HG03097 (cell line): Measurements from ENCODE around the gene THADA.

Experiments
- ATAC-seq: cut with Tn5 transposase; IDR thresholded peaks from one replicate; pipeline ENCODE4 v1.9.1; 2021; ENCODE audit not compliant: unreplicated experiment, low FRiP score

The THADA gene

DNA sequence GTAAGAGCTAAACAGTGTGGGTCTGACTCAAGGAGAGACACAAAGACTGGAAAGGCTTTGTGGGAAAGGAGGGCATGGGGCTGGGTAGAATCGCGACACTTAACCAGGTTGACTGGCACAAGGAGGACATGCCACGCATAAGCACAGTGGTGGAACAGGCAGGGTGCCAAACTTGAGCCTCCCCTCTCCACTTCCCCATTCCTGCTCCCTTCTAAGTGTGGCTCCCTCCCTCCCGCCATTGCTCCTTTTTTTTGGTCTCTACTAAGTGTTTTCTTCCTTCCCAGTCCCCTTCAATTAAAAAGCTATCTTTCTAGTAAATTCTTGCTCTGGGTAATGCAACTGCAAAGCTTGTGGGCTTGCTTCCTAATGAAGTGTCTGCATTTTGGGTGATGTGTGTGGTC is 329.1 kb downstream of the THADA start:
- ATAC-seq = no peak

DNA sequence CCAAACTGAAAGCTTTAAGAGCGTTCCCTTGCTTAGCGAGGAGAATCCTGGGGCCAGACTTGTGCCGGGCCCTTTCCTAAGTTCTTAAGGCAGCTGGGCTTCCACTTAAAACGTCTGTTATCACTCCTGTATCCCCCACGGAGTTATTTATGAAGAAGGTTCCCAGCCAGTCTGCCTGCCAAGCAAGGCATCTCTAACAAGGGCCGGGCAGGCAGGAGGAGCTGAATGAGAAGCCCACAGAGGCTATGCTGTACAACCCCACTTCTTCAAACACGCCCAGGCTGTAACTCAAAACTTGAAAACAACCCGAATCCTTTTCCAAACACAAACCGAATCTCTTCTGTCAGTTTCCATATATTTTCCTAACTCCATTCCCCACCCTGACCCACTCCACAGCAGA is 330.4 kb downstream of the THADA start:
- ATAC-seq = no peak

DNA sequence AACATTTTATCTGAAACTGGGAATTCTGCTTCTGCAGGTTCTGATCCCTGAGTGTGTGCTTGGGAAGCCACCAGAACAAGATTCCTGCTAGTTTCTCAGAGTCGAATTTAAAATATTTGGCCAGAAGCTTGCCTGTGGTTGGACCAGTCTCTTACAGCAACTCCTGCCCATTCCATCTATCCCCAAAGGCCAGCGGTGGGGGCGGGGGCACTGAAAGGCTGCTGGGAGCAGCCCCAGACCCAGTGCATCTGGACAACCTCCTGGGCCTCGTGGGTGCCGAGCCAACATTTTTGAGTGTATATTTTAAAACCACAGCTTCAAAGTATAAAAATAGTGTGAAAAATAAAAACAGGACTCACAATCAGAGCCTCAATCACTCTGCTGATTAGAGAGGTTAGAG is 330.8 kb downstream of the THADA start:
- no peak for ATAC-seq

DNA sequence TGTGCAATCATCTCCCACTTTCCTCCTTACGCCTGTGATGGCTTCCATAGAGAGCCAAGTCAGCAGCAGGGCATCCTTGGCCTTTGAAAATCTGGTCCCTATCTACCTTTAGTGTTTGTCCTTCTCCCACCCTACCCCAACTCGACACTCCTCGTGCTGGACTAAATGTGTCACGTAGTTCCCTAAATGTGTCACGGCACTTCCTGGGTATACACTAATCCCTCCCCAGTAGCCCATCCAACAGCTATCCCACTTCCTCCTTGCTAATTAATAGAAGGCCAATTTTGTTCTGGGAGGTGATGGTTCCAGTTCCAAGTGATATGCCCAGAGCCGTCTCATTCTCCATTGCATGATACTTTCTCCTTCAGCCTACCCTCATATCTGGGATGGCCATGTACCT is 332.9 kb downstream of the THADA start:
- ATAC-seq = no peak

DNA sequence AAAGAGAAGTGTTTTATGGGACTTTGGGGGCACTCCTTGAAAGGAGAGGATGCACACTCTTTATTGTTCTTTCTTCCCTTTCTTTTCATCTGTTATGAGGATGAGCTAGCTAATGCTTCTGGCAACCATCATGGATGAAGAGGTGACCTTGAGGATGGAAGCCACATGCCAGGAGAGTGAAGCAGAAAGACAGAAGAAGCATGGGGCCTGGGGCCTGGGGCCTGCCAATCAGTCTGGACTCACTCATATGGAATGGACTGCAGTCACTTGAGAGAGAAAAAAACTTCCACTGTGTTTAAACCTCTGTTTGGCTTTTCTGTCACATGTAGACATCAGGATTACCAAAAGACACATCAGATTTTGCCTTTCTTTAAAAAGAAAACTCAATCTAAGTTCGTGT is 333.6 kb downstream of the THADA start:
- no peak for ATAC-seq

DNA sequence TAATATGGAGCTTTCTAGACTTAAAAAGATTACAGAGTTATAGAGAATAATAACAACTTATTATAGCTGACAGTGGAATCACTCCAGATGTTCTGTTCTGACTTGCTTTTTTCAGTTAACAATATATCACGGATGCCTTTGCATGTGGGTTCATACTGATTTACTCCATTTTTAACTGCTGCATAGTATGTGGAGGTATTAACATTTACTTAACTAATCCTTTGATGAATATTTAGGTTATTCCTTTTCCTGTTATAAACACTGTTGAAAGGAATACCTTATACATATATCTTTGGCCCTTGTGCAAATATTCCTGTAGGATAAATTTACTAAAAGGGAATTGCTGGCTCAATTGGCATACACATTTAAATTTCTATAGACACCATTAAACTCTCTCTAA is 336.3 kb downstream of the THADA start:
- no peak for ATAC-seq

DNA sequence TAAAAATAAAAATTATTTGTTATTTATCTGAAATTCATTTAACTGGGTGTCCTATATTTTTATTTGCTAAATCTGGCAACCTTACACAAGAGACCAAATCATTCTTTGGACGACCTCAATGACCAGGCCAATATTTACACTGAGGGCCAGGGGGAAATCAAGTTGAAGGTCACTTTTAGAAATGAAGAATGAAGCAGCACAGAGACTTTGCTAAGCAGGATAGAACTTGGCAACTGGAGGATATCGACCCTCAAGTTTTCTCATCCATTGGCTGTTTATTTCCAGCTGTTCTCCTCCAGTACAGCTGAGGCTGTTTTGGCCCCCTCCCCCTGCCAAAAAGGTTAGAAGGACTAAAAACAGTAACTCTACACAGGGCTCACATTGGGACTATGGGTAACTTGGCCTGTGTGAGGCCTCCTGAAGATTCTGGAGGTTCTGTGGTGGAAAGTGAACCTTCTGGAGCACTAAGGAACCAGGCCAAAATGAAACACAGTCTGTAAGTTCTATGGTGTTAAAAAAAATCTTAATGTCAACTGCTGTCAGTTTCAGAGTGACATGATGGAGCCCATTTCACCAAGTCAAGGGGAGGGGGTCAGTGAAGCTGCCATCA is 337.2 kb downstream of the THADA start:
- no peak for ATAC-seq

DNA sequence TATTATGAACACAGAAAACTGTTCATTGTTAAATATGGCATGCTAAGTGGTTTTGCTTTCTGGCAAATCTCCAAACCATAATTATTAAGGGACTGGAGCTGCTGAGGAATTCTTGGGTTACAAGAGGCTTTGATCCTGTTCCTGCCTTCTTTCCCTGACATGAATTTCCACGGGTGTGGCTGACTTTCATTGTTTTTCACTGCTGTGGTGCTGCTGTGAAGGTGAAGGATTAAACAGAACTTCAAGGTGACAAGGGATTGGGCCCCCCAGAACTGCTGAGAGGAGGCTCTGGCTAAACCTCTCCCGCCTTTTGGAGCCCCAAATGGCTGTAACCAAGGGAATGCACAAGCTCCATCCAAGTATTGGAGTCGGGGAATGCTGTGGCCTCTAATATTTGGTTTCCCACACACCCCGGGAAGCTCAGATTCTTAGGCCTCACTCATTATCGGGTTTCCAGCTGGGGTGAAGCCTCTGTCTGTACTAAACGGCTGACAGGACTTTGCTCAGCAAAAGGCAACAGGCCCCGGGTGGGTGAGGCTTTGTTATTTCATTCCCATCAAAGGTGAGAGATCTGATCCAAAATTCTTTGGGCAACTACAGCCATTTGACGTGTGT is 340.4 kb downstream of the THADA start:
- ATAC-seq = no peak

DNA sequence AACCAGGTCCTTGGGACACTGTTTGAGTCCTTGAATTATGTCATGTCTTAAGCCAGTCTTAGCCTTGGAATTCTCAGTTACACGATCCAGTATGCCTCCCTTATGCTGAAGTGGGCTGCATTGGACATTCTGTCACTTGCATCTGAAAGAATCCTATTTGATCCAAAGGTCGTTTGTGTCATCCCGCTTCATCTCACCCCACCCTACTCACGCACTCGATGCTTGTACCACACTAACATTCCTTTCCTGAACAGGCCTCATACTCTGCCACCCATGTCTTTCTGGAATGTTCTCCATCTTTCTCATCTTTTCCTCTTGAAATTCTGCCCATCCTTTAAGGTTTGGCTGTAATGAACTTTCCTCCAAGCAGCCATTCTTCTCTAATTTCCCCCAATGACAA is 341.5 kb downstream of the THADA start:
- ATAC-seq = no peak

DNA sequence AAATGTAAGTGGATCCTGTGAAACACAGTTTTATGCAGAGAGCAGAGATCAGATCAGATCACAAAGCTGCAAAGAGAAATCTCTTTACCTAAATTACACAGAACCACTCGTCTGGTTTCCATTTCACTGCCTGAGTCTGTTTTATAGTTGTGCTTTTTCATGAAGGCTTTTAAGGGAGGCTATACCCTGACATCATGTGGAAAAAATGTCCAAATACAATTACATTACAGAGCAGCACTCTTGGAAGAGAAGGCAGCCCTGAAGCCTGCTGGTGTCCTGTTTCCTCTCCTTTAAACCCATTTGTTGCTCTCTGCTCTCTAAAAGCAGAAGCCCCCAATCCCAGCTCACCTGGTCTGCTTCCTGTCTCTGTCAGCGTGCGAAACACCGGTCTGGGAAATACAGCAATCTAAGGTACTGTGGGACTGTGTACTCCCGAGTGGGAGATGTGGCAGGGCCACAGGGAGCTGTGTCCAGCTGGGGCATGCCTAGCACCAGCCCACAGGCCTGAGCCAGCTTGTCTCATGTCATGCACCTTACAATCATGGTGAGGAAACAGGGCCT is 344.6 kb downstream of the THADA start:
- ATAC-seq = no peak

DNA sequence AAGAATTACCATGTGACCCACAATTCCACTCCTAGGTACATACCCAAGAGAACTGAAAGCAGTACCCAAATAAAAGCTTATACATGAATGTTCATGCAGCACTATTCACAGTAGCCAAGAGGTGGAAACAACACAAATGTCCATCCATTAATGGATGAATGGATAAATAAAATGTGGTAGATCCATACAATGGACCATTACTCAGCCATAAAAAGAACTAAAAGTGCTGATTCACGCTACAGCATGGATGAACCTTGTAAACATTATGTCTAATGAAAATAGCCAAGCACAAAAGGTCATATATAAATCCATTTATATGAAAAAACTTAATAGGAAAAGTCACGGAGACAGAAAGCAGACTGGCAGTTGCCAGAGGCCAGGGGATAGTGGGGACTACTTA is 345.8 kb downstream of the THADA start:
- no peak for ATAC-seq

DNA sequence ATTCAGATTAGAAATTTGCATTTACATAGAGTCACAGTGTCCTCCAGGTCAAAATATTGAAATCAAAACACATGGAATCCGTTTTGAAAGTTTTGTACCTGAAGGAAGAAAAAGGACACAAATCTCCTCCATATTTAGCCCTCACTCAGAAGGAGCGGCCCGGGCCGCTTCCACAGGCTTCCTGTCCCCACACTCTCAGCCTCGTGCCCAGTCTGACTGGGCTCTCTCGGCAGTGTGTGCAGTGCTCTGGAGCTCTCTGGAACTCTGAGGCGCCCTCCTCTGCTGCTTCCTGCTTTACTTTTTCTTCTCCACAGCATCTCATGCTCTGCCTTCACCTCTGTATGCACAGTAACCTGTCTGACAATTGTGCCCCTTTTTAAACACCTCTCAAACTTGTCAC is 347.2 kb downstream of the THADA start:
- ATAC-seq = no peak

DNA sequence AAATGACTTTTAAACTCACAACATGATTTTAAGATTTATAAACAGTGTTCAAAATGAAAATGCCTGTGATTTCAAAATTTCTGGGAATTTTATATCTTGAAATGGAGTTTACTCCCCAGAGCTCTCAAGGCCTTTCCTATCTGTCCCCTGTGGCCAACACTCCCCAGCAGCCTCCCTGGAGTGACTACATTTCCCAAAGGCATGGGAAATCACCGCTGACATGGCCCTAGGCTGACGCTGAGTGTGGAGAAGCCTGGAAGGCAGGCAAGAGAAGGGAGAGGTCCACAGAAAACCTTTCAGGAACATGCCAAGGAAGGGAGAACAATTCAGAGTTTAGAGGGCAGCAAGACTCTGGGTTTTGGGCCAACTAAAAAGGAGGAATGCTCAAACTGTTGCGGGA is 349.2 kb downstream of the THADA start:
- ATAC-seq = no peak

DNA sequence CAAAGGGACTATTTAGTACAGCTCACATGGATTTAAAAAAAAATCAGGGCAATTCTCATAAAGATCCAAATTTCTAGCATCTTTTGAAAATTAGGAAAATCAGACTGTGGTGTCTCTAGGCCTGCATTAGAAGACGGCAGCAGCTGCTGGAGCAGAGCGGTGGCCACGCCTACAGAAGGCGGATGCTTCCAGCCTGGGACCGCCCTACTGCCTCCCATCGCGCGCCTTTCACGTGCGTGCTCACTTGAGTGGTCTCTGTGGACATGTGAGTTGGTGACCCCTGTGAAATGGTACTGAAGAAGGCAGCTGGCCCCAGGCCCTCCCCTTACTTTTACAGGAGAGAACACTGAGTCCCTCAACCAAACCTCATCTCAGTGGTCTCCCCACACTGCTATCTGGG is 354.3 kb downstream of the THADA start:
- ATAC-seq = no peak

DNA sequence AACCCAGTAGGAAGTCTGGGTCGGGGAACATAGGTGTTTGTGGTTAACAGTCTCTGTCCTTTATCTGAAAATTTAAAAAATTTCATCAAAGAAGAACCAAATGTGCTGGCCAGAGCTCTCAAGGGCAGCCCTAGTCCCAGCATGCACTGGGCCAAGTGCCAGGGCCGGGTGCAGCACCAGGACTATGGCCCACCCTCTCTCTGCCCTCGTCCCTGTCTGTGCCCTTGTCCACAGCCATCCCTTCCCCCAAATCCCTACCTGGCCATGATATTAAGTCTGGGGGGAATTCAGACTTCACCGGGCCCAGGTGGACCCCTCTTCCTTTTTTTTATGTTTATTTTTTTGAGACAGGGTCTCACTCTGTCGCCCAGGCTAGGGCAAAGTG is 355.1 kb downstream of the THADA start:
- no peak for ATAC-seq

DNA sequence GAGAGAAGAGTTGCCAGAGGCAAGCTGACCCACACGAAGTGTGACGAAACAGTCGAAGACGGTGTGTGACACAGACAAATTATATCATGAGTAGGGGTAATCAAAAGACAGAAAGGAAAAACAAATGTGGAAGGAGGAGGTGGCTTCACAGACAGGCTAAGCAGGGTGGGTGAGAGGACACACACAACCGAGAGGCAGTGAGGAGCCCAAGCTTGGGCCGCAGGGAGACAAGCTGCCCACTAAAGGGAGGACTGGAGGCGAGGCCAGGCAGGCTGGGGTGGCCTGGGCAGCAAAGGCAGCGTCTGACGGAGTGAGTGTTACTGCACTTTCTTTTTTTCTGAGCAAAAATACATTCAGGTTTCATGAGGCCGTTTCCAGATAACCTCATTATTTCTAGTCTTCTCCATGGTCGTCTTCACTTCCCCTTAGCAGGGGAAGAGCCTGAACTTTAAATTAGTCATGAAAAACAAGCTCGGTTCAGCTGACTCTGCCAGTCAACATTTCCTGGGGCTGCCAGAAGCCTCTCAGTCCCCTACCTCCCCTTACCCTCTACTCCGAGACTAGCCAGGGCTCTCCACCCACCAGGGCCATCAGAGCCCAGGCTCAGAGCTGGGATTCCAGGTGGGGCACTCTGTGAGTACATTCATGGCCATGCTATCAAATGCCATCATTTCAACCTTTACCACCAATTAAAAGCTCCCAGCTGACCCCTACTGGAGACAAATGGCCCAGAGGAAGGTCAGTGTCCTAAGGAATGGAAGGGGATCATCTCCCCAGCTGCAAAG is 355.7 kb downstream of the THADA start:
- ATAC-seq = no peak

DNA sequence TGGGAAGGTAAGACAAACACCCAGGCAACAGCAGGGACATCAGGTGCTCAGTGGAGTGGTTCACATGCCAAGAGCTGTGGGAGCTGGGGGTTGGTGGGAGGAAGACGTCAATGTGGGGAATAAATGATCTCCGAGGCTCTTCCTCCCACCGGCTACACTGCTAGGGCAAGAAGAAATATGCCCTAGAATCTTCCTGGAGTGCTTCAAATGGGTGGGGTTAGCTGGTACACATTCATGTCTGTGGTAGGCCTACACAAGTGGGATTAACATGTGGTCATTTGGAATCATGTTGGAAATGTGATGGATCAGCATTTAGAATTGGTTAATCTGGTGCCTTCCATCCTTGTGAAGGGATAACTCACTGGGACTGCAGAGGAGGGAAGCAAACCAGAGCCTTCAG is 357.0 kb downstream of the THADA start:
- ATAC-seq = no peak

DNA sequence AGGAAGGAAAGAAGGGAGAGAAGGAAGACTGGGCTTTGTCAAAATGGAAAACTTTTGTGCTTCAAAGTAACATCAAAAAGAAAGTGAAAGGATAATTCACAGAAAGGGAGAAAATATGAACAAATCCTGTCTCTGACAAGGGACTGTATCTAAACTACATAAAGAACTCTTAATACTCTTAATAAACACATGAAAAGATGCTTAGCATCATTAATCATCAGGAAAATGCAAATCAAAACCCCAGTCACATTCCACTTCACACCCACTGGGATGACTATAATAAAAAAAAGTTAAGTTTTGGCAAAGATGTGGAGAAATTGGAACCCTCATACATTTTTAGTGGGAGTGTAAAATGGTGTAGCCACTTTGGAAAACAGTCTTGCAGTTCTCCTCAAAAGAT is 357.7 kb downstream of the THADA start:
- ATAC-seq = no peak

DNA sequence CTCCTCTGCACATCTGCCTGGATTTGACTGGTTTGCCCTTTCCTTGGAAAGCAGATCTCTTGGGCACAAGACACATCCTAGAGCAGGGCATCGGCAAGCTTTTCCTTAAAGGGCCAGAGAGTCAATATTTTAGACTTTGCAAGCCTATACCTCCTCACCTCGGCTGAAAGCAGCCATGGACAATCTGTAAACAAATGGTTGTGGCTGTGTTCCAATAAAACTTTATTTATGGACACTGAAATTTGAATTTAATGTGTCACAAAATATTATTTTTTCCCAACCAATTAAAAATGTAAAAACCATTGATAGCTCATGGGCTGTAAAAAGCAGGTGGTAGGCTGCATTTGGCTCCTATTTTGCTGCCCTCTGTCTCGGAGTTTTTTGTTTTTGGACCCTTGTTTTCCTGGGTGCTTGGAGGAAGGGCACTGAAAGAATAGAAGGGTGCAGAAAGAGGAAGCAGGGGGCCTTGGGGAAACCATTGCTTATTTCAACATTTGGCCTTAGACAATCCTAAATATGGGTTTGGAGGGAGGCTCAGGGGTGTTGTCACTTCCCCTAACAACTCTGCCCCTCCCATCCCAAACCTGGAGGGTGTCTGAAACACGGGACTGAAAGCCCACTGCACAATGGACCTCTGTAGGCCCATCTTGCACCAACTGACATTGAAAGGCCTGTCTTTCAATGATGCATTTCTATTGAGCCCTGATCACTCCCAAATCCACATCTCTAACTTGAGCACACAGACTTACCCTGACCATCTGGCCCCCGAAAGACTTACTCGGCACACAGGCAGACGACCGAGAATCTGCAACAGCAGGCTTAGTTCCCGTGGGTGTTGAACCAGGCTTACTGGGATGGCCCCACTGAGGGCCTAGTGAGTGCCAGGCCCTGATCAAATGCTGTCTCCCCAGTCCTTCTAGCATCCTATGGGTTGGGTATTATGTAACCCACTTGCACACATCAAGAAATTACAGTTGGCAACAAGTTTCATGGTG is 362.3 kb downstream of the THADA start:
- no peak for ATAC-seq

DNA sequence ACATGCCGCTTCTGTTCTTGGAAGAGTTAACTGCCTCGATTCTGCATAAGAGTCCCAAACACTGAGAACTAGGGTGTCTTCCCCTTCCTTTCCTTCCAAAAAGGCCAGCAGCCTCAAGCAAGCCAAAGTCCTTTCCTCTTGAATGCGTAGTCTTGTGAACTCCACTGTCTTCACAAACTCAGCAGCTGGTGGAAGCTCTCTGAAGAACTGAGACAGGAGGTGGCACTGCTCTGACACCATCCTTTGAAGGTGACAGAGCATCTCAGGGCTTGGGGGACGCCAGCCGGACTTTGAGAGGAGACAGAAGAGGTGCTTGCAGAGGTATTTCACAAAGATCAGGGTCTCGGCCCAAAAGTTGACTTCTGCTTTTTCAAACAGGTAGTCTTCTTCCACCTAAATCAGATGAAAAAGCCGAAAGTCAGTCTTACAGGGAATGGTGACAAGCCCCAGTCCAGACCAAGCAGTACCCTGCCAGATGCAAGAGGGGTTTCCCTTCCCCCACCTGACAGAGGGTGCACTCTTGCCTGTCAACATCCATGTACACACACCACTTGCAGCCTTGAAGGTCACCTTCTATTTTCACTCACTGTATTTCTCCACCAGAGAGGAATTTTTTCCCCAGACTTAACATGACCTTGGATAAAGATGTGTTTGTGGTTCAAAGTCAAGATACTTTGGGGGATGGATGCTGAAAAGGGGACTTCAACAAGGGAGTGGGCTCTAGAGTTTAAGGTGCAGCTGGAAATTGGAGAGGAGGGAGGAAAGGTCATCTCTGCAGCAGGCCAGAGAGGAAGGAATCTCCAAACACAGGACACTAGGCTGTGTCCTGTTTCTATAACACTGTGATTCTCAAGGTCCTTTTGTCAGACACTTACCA is 364.6 kb downstream of the THADA start:
- no peak for ATAC-seq
